K562 (cell line): ENCODE results near the gene MIDN. TPM values are rescaled to one million over a fixed set of nuclear protein-coding genes. Genes with fewer than 3 reads are reported as not detected.
A peak's percentile ranks its signal among the peaks of the same experiment; 100 is the strongest.

Source experiments
- CBX8 ChIP-seq: fragments of 200-600 bp; sonication (generic); IDR thresholded peaks from 2 replicates; pipeline ENCODE4 v1.6.1; 2012; ENCODE audit warnings: borderline replicate concordance, mixed run types, low read depth, mild to moderate bottlenecking, moderate library complexity, mixed read lengths, low read length, control low read depth, inconsistent platforms; ENCODE audit not compliant: poor library complexity, severe bottlenecking; ENCODE audit errors: extremely low read depth
- CREB1 ChIP-seq, 2 experiments: sonication (generic) in 1 of 2; formaldehyde crosslinking in 1 of 2; IDR thresholded peaks; 2 replicates each; pipeline versions ENCODE4 v1.6.1 to v1.8.0; 2012 to 2022; ENCODE audit warnings: inconsistent platforms in 1 of 2, mild to moderate bottlenecking in 1 of 2, missing genetic modification reagents in 1 of 2, moderate library complexity in 1 of 2
- HDGF ChIP-seq: fragments of 450-650 bp; IDR thresholded peaks from 2 replicates; pipeline ENCODE4 v1.6.1; 2016
- MTA3 ChIP-seq: fragments of 450-650 bp; formaldehyde crosslinking; IDR thresholded peaks from 2 replicates; pipeline ENCODE4 v1.6.1; 2017; ENCODE audit warnings: mild to moderate bottlenecking, borderline replicate concordance
- NFATC3 ChIP-seq: fragments of 450-650 bp; IDR thresholded peaks from 2 replicates; pipeline ENCODE4 v1.6.1; 2017; ENCODE audit warnings: mild to moderate bottlenecking
- PHTF2 ChIP-seq: fragments of 250-450 bp; sonication (Bioruptor Pico); IDR thresholded peaks from 2 replicates; pipeline ENCODE4 v1.5.0; 2021; ENCODE audit warnings: mild to moderate bottlenecking
- POU5F1 ChIP-seq: fragments of 150-350 bp; IDR thresholded peaks from 2 replicates; pipeline ENCODE4 v1.6.1; 2014; ENCODE audit warnings: borderline replicate concordance, low read length, low read depth, mild to moderate bottlenecking; ENCODE audit not compliant: partially characterized antibody
- RBBP5 ChIP-seq: fragments of 200-600 bp; sonication (generic); IDR thresholded peaks from 2 replicates; pipeline ENCODE4 v1.6.1; 2012; ENCODE audit warnings: borderline replicate concordance, mild to moderate bottlenecking, low read length, control low read depth, inconsistent platforms; ENCODE audit not compliant: insufficient read depth, poor library complexity, severe bottlenecking
- SMAD1 ChIP-seq: fragments of 150-350 bp; IDR thresholded peaks from 2 replicates; pipeline ENCODE4 v1.6.1; 2014; ENCODE audit warnings: low read length, low read depth; ENCODE audit not compliant: partially characterized antibody
- ZNF830 ChIP-seq: fragments of 250-450 bp; sonication (Bioruptor Pico); IDR thresholded peaks from 2 replicates; pipeline ENCODE4 v1.5.0; 2021; ENCODE audit warnings: mild to moderate bottlenecking
- polyA plus RNA-seq, 8 experiments: library from polyadenylated mRNA; depleted of rRNA in 4 of 8; stranded (reverse) in 5 of 8; unstranded in 3 of 8; fragments of >200 nt; fragmentation: Nextera tagmentation in 2 of 8; fragmentation: Illumina TruSeq in 1 of 8; extraction: Ambion mirVana in 2 of 8; extraction: Trizol in 1 of 8; gene quantifications; 2 replicates each; pipeline versions ENCODE4 v1.2.1 to v1.2.3, GENCODE V29; 2011 to 2014; ENCODE audit warnings: inconsistent platforms in 1 of 8, missing spikeins in 1 of 8
- total RNA-seq, 7 experiments: library from RNA; depleted of rRNA in 6 of 7; stranded (reverse); fragments of >200 nt in 6 of 7; fragmentation: Illumina TruSeq in 2 of 7; extraction: Trizol in 2 of 7; gene quantifications; 2 replicates each; pipeline versions ENCODE4 v1.2.1 to v1.2.3, GENCODE V29; 2011 to 2021; ENCODE audit warnings: low replicate concordance in 1 of 7
- TF ChIP-seq, protein P1 (sequence below): fragments of 450-650 bp; formaldehyde crosslinking; IDR thresholded peaks from 2 replicates; pipeline ENCODE4 v1.4.0; 2020; ENCODE audit warnings: mild to moderate bottlenecking, moderate library complexity
- TF ChIP-seq, protein P2 (sequence below): fragments of 250-450 bp; sonication (Bioruptor Pico); IDR thresholded peaks from 2 replicates; pipeline ENCODE4 v1.4.0; 2020
- TF ChIP-seq, protein P3 (sequence below): fragments of 250-450 bp; sonication (Bioruptor Pico); IDR thresholded peaks from 2 replicates; pipeline ENCODE4 v1.4.0; 2020; ENCODE audit warnings: mild to moderate bottlenecking, moderate library complexity, borderline replicate concordance
- TF ChIP-seq, protein P4 (sequence below): fragments of 450-650 bp; IDR thresholded peaks from 2 replicates; pipeline ENCODE4 v1.6.1; 2014; ENCODE audit warnings: low read depth, mild to moderate bottlenecking, moderate library complexity, borderline replicate concordance
- TF ChIP-seq, protein P5 (sequence below): IDR thresholded peaks from 2 replicates; pipeline ENCODE4 v1.6.1; 2011; ENCODE audit not compliant: insufficient read length; ENCODE audit errors: extremely low read depth
- TF ChIP-seq, protein P6 (sequence below): IDR thresholded peaks from 2 replicates; pipeline ENCODE4 v1.6.1; 2012; ENCODE audit warnings: low read depth, low read length, improper control_type of control experiment, borderline replicate concordance

The MIDN gene
- total and polyA plus RNA-seq, 9 of the 15 experiments (the other 6 are each of a cell fraction or from before 2014, with no cell fraction given): 0.17 to 120 (median 10.1) TPM

DNA sequence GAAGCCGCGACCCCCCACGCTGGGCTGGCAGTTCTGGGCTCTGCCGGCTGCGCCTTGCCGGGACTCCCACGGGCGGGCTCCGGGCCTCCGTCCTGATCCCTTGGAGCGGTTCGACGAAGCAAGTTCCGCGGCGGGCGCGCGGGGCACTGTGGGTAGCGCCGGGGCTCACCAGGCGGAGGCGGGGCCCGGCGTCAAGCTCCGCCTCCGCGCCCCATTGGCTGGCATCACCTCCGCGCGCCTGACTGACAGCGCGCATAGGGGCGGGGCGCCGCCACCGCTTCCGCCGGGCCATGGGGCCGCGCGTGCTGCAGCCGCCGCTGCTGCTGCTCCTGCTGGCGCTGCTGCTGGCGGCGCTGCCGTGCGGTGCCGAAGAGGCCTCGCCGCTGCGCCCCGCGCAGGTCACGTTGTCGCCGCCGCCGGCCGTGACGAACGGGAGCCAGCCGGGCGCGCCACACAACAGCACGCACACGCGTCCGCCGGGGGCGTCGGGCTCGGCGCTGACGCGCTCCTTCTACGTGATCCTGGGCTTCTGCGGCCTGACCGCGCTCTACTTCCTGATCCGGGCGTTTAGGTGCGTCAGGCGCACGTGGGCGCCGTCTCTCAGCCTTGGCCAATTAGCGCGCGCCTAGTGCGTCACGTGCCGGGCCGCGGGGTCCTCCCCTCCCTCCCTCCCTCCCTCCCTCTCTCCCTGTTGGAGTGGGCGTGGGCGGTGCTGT lies 27.0 kb downstream of the MIDN start, which contains the start of gene FAM174C (continued):
- TF ChIP-seq, protein P1, sequence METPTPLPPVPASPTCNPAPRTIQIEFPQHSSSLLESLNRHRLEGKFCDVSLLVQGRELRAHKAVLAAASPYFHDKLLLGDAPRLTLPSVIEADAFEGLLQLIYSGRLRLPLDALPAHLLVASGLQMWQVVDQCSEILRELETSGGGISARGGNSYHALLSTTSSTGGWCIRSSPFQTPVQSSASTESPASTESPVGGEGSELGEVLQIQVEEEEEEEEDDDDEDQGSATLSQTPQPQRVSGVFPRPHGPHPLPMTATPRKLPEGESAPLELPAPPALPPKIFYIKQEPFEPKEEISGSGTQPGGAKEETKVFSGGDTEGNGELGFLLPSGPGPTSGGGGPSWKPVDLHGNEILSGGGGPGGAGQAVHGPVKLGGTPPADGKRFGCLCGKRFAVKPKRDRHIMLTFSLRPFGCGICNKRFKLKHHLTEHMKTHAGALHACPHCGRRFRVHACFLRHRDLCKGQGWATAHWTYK (CRISPR knock-in tag): no peak; the same call in 1 of the 2 replicates
- peak; percentile 93 for TF ChIP-seq CREB1 (IDR thresholded peaks at IDR 0.05)
- TF ChIP-seq CREB1 (CRISPR knock-in tag; IDR thresholded peaks at IDR 0.05): peak; percentile 95
- TF ChIP-seq MTA3: peak; percentile 85; the same call in 1 of the 2 replicates
- TF ChIP-seq ZNF830 (CRISPR knock-in tag): no peak
- TF ChIP-seq, protein P2, sequence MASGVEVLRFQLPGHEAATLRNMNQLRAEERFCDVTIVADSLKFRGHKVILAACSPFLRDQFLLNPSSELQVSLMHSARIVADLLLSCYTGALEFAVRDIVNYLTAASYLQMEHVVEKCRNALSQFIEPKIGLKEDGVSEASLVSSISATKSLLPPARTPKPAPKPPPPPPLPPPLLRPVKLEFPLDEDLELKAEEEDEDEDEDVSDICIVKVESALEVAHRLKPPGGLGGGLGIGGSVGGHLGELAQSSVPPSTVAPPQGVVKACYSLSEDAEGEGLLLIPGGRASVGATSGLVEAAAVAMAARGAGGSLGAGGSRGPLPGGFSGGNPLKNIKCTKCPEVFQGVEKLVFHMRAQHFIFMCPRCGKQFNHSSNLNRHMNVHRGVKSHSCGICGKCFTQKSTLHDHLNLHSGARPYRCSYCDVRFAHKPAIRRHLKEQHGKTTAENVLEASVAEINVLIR (CRISPR knock-in tag): peak; percentile 89
- TF ChIP-seq SMAD1: peak; percentile 65
- TF ChIP-seq, protein P3, sequence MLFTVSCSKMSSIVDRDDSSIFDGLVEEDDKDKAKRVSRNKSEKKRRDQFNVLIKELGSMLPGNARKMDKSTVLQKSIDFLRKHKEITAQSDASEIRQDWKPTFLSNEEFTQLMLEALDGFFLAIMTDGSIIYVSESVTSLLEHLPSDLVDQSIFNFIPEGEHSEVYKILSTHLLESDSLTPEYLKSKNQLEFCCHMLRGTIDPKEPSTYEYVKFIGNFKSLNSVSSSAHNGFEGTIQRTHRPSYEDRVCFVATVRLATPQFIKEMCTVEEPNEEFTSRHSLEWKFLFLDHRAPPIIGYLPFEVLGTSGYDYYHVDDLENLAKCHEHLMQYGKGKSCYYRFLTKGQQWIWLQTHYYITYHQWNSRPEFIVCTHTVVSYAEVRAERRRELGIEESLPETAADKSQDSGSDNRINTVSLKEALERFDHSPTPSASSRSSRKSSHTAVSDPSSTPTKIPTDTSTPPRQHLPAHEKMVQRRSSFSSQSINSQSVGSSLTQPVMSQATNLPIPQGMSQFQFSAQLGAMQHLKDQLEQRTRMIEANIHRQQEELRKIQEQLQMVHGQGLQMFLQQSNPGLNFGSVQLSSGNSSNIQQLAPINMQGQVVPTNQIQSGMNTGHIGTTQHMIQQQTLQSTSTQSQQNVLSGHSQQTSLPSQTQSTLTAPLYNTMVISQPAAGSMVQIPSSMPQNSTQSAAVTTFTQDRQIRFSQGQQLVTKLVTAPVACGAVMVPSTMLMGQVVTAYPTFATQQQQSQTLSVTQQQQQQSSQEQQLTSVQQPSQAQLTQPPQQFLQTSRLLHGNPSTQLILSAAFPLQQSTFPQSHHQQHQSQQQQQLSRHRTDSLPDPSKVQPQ (CRISPR knock-in tag): no peak
- TF ChIP-seq, protein P4, sequence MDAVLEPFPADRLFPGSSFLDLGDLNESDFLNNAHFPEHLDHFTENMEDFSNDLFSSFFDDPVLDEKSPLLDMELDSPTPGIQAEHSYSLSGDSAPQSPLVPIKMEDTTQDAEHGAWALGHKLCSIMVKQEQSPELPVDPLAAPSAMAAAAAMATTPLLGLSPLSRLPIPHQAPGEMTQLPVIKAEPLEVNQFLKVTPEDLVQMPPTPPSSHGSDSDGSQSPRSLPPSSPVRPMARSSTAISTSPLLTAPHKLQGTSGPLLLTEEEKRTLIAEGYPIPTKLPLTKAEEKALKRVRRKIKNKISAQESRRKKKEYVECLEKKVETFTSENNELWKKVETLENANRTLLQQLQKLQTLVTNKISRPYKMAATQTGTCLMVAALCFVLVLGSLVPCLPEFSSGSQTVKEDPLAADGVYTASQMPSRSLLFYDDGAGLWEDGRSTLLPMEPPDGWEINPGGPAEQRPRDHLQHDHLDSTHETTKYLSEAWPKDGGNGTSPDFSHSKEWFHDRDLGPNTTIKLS: peak; percentile 33
- no peak for TF ChIP-seq HDGF
- TF ChIP-seq, protein P5, sequence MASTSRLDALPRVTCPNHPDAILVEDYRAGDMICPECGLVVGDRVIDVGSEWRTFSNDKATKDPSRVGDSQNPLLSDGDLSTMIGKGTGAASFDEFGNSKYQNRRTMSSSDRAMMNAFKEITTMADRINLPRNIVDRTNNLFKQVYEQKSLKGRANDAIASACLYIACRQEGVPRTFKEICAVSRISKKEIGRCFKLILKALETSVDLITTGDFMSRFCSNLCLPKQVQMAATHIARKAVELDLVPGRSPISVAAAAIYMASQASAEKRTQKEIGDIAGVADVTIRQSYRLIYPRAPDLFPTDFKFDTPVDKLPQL: no peak
- TF ChIP-seq POU5F1: no peak
- TF ChIP-seq, protein P6, sequence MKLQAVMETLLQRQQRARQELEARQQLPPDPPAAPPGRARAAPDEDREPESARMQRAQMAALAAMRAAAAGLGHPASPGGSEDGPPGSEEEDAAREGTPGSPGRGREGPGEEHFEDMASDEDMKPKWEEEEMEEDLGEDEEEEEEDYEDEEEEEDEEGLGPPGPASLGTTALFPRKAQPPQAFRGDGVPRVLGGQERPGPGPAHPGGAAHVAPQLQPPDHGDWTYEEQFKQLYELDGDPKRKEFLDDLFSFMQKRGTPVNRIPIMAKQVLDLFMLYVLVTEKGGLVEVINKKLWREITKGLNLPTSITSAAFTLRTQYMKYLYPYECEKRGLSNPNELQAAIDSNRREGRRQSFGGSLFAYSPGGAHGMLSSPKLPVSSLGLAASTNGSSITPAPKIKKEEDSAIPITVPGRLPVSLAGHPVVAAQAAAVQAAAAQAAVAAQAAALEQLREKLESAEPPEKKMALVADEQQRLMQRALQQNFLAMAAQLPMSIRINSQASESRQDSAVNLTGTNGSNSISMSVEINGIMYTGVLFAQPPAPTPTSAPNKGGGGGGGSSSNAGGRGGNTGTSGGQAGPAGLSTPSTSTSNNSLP: no peak
- no peak for TF ChIP-seq PHTF2 (CRISPR knock-in tag)
- no peak for TF ChIP-seq NFATC3
- TF ChIP-seq CBX8: no peak
- peak; percentile 96 for TF ChIP-seq RBBP5
